Endometrial microvascular endothelial cells (primary cell): Measurements from ENCODE around the gene FAM217A. TPM values are rescaled to one million over a fixed set of nuclear protein-coding genes. Genes with fewer than 3 reads are reported as not detected.
"Not testable (repeated sequence)": the region's sequence is repeated elsewhere in the genome, so short reads cannot be mapped to it uniquely, and the experiment has no call there.

Source experiments
- in situ Hi-C: cut with HindIII; loops from 2 replicates; pipeline ENCODE4 v1.10.0; 2017; ENCODE audit warnings: low sequenced_read_pairs, low pct_unique_long_range_greater_than_20kb; ENCODE audit errors: inconsistent ontology term
- total RNA-seq: library from RNA; depleted of rRNA; stranded (reverse); fragments of >200 nt; gene quantifications from one replicate; pipeline ENCODE4 v1.2.3, GENCODE V29; 2015; ENCODE audit errors: inconsistent ontology term

The FAM217A gene
- total RNA-seq, 1 donor from 2014 or later, result not detected

DNA sequence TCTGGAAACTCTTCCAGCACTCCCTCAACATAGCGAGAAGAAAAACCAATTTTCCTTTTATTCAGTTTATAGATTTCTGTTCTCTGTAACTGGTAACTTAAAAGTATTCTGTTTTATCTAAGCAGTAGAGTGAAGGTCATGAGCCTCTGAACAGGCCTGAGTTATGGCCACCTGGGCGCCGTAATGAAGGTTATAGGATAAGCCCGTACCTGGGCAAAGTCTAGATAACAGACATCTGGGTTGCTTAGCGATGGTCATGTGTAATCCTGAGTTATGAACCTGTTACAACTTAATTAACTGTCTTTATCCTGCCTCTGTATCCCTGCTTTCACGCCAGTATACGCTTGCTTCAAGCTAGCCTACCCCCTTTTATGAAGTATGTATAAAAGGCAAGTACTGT, 13.0 kb upstream of the FAM217A start:
- in situ Hi-C loops, result no loop called here

- in situ Hi-C loops, result not testable (repeated sequence)
Observed at GRCh38 chr6:4090043-4090442, 11.1 kb upstream of the FAM217A start.

DNA sequence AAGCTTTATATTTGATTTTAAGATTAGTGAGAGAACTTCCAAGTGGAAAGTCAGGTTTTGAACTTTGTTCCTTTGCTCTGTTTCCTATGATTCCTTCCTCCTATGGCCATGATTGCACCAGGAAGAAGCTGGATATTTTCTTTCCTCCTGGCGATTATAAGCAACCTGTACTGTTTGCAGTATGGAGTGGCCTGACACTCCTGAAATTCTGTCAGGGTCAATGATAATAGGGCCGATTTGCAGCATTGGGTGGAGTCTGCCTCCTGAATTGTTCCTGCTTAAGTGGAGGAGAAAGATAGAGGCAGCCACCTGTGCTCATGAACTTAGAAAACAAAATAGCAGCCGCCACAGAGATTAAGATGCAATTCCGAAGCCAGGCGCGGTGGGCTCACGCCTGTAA, 9.8 kb upstream of the FAM217A start:
- in situ Hi-C loops, result no loop called here

- in situ Hi-C loops, result no loop called here
Observed at GRCh38 chr6:4085332-4085700, 6.4 kb upstream of the FAM217A start.

DNA sequence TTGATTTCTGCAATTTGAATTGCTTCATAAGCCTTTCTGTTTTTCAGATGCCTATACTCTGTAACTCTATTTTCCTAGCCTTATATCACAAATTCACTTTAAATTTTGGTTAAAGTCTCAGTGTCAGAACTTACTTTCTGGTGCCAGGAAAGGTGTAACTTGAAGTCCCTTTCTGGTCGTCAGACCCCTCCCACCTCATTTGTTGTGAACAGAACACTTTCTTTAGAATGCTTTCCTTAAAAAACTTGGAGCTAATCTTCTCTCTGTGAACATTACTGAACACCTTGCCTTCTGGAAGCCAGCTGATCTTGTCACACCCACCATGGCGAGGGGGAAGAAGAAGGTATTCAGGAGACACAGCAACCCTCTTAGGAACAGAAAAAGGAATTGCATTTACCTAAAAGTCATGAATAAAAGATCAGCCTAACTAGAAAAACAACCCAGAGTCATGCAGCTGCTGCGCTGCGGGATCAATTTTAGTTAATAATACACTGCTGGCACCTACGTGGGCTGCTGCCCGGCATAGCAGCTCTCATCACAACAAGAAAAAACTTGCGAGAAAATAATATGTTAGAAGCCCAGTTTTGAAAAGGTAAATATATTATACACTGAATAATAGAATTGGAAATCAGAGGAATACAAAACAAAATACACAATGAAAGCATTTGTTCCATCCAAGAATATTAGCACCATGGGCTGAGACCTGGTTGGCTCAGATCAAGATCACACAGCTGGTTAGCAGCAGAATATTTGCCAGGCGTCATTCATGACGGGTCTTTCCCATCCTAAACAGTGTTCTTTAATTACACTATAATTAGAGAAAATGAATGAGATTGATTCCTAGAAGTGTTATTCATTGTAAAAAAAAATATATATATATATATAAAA, 5.8 kb upstream of the FAM217A start:
- in situ Hi-C loops, result no loop called here

- in situ Hi-C loops, result no loop called here
Observed at GRCh38 chr6:4074478-4075235, 4.3 kb downstream of the FAM217A start.

GRCh38 chr6:4071330-4071729, 7.6 kb downstream of the FAM217A start:
- in situ Hi-C loops, result no loop called here

DNA sequence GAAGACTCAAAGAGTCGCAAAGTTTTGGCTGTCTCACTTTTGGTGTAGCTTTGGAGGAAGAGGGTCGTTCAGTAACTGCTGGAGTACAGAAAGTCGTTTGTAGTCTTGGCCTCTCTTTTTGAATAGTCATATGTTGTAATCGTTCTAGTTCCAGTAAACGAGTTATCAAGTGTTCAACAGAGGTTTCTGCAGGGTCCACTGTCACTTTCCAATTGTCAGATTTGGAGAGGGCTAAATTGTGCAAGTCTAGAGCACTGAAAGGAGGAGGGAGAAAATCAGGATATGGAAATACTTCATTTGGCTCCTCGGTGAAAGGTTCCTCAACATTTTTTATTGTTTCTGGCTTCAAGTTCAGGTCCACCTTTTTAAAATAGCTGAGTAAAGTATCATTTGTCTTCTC, 9.7 kb downstream of the FAM217A start:
- in situ Hi-C loops, result no loop called here

GRCh38 chr6:4067673-4068072, 11.3 kb downstream of the FAM217A start:
- in situ Hi-C loops, result no loop called here

DNA sequence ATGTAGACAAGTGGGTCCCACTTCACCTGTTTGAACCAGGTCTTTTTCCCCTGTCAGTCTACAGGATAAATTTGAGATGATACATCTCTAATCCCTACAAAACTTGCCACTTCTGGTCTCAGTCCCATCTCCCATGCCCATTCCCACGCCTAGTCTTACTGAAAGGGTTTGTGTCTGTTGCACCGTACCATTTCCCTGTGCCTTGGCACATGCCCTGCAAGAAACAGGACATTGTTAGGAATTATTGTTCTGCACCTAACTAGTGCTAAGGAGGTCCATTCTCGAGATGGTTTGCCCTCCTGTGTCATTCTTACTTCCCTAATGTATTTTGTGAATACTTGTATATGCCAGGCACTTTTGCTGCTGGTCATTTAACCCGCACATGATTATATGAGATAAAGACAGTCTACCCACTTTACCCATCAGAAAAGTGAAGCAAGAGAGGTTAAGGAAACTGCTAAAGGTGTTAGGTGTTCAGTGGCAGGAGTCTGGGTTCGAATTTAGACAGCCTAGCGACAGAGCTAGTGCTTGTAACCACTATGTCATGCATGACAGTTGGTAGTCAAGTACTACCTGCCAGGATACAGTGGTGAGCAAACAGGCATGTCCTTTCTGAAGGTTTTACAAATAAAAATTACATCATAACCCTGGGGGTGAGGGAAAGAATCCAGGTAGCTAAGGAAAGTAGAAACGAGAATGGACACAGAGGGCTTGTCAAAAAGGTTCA, 12.7 kb downstream of the FAM217A start:
- in situ Hi-C loops, result no loop called here

GRCh38 chr6:4059115-4059777, 19.7 kb downstream of the FAM217A start:
- in situ Hi-C loops, result no loop called here

GRCh38 chr6:4057036-4057435, 21.9 kb downstream of the FAM217A start:
- in situ Hi-C loops, result no loop called here

DNA sequence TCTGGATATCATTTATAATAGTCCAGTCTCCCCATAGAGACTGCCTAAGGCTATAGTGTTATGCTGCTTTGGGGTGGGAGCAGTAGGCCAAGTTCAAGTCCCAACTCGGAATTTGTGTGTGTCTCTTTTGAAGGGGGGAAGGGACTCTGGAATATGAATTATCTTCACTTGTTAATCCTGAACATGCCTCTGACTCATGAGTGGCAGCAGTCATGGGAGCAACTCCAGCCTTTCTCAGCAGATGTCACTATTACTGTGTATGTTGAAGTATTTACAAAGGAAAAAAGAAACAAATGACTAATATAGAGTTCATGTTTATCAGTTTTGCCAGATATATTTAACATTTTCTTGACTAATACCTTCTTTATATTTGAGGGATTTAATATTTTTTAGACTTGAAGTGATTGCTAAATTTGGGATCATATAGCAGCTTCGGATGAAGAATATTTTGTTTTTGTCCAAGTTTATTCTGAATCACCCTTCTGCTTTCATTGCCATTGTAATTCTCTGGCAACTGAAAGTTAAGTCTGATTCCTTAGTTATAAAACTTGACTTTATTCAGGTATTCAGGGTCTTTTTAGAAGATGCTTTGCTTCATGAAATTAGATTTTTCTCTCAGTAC, 23.4 kb downstream of the FAM217A start:
- in situ Hi-C loops, result no loop called here

GRCh38 chr6:4049246-4049645, 29.7 kb downstream of the FAM217A start:
- in situ Hi-C loops, result no loop called here

DNA sequence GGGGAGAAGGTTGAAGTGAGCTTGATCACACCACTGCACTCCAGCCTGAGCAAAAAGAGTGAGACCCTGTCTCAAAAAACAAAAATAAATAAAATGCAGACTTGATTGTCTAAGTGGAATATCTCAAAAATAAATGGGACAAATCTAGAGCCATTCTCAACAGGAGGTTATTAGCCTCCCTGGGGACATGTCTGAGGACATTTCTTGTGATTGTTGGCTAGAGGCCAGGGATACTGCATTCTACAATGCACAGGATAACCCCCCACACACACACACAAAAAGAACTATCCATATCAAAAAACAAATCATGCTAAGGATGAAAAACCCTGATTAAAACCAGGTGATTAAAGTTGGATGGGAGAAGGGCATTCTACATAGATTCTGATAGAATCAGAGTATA, 37.5 kb downstream of the FAM217A start:
- in situ Hi-C loops, result no loop called here

DNA sequence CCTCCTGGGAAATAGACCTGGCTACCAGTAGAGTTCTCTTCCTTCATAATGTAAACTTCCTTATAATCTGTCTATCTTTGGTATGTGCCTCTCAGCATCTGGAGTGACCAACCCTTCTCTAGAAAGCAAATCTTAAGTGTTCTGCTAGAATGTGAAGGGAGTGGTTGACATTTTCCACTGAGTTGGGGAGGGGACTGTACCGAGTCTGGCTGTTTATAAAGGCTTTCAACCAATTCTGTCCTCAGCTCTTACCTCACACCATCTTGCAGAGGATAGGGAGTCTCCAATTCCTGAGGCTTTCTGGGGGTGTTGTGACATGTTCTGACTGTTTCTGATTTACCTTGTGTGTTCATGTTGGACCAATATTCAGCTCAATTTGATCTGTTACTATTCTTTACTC, 39.6 kb downstream of the FAM217A start:
- in situ Hi-C loops, result no loop called here

- in situ Hi-C loops, result no loop called here
Observed at GRCh38 chr6:4036581-4036980, 42.4 kb downstream of the FAM217A start.

DNA sequence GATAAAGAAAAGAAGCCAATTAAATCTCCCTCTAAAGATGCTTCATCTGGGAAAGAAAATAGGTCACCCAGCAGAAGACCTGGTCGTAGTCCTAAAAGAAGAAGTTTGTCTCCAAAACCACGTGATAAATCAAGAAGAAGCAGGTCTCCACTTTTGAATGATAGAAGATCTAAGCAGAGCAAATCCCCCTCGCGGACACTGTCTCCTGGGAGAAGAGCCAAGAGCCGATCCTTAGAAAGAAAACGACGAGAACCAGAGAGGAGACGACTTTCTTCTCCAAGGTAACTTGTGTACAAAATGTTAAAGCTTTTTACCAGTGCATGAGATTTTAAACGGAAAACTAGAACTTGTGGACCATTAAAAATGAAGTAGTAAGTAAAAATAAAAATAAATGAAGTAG, 46.5 kb downstream of the FAM217A start:
- in situ Hi-C loops, result no loop called here

DNA sequence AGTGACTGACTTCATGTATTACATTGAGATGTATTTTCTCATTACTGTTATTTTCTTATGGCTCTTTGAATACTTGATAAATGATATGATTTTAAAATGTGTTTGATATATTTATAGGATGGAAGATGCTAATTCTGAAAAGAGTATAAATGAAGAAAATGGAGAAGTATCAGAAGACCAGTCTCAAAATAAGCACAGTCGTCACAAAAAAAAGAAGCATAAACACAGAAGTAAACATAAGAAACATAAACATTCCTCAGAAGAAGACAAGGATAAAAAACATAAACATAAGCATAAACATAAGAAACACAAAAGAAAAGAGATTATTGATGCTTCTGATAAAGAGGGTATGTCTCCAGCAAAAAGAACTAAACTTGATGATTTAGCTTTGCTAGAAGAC, 47.5 kb downstream of the FAM217A start:
- in situ Hi-C loops, result no loop called here
